Liver (tissue), 3 donors: Measurements from ENCODE around the gene AATK.

Experiments used
- FOXA1 ChIP-seq: IDR thresholded peaks from 2 replicates; pipeline ENCODE4 v1.6.1; 2016; ENCODE audit warnings: antibody characterized with exemption
- GABPA ChIP-seq, 2 donors: IDR thresholded peaks in 1 of 2; conservative IDR thresholded peaks in 1 of 2; 2 replicates each; pipeline ENCODE4 v1.6.1; 2016; ENCODE audit warnings: antibody characterized with exemption in 2 of 2, mild to moderate bottlenecking in 1 of 2, moderate library complexity in 1 of 2
- HNF4A ChIP-seq, 2 donors: conservative IDR thresholded peaks; 2 replicates each; pipeline ENCODE4 v1.6.1; 2016; ENCODE audit warnings: antibody characterized with exemption in 2 of 2, mild to moderate bottlenecking in 2 of 2
- JUND ChIP-seq, 2 donors: IDR thresholded peaks; 2 replicates each; pipeline ENCODE4 v1.6.1; 2016; ENCODE audit warnings: antibody characterized with exemption in 2 of 2
- MAX ChIP-seq: IDR thresholded peaks from 2 replicates; pipeline ENCODE4 v1.6.1; 2016; ENCODE audit warnings: antibody characterized with exemption
- RAD21 ChIP-seq, 2 donors: IDR thresholded peaks; 2 replicates each; pipeline ENCODE4 v1.6.1; 2016; ENCODE audit warnings: antibody characterized with exemption in 2 of 2, mild to moderate bottlenecking in 2 of 2
- RXRA ChIP-seq, 2 donors: IDR thresholded peaks; 2 replicates each; pipeline ENCODE4 v1.6.1; 2017 to 2018; ENCODE audit warnings: antibody characterized with exemption in 2 of 2, mild to moderate bottlenecking in 1 of 2
- SP1 ChIP-seq: IDR thresholded peaks from 2 replicates; pipeline ENCODE4 v1.6.1; 2018; ENCODE audit warnings: antibody characterized with exemption, mild to moderate bottlenecking
- TAF1 ChIP-seq: conservative IDR thresholded peaks from 2 replicates; pipeline ENCODE4 v1.6.1; 2016; ENCODE audit warnings: antibody characterized with exemption, mild to moderate bottlenecking
- YY1 ChIP-seq: IDR thresholded peaks from 2 replicates; pipeline ENCODE4 v1.6.1; 2016; ENCODE audit warnings: antibody characterized with exemption, mild to moderate bottlenecking
- TF ChIP-seq, protein P1 (sequence below): fragments of 150-350 bp; IDR thresholded peaks from 2 replicates; pipeline ENCODE4 v1.5.1; 2017; ENCODE audit warnings: improper control_type of control experiment, low read depth, low read length; ENCODE audit not compliant: missing input control
- TF ChIP-seq, protein P2 (sequence below): IDR thresholded peaks from 2 replicates; pipeline ENCODE4 v1.6.1; 2016; ENCODE audit warnings: antibody characterized with exemption
- TF ChIP-seq, protein P3 (sequence below): IDR thresholded peaks from 2 replicates; pipeline ENCODE4 v1.6.1; 2016; ENCODE audit warnings: antibody characterized with exemption, mild to moderate bottlenecking
- TF ChIP-seq, protein P4 (sequence below): IDR thresholded peaks from 2 replicates; pipeline ENCODE4 v1.6.1; 2016; ENCODE audit warnings: antibody characterized with exemption
- donor health status: healthy.
- donor health status: healthy.

GRCh38 chr17:81143200-81143527 lies 22.9 kb downstream of the AATK start:
- TF ChIP-seq RAD21 (IDR thresholded peaks at IDR 0.05) (no peak), MAX (no peak), FOXA1 (no peak), YY1 (no peak), SP1 (no peak), GABPA (IDR thresholded peaks at IDR 0.05 in 1 of 2, conservative IDR thresholded peaks at IDR 0.05 in 1 of 2) (no peak), JUND (IDR thresholded peaks at IDR 0.05) (no peak), TAF1 (no peak), RXRA (IDR thresholded peaks at IDR 0.05) (no peak), HNF4A (conservative IDR thresholded peaks at IDR 0.05) (no peak)
- TF ChIP-seq, protein P1, sequence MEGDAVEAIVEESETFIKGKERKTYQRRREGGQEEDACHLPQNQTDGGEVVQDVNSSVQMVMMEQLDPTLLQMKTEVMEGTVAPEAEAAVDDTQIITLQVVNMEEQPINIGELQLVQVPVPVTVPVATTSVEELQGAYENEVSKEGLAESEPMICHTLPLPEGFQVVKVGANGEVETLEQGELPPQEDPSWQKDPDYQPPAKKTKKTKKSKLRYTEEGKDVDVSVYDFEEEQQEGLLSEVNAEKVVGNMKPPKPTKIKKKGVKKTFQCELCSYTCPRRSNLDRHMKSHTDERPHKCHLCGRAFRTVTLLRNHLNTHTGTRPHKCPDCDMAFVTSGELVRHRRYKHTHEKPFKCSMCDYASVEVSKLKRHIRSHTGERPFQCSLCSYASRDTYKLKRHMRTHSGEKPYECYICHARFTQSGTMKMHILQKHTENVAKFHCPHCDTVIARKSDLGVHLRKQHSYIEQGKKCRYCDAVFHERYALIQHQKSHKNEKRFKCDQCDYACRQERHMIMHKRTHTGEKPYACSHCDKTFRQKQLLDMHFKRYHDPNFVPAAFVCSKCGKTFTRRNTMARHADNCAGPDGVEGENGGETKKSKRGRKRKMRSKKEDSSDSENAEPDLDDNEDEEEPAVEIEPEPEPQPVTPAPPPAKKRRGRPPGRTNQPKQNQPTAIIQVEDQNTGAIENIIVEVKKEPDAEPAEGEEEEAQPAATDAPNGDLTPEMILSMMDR, result no peak
- TF ChIP-seq, protein P2, sequence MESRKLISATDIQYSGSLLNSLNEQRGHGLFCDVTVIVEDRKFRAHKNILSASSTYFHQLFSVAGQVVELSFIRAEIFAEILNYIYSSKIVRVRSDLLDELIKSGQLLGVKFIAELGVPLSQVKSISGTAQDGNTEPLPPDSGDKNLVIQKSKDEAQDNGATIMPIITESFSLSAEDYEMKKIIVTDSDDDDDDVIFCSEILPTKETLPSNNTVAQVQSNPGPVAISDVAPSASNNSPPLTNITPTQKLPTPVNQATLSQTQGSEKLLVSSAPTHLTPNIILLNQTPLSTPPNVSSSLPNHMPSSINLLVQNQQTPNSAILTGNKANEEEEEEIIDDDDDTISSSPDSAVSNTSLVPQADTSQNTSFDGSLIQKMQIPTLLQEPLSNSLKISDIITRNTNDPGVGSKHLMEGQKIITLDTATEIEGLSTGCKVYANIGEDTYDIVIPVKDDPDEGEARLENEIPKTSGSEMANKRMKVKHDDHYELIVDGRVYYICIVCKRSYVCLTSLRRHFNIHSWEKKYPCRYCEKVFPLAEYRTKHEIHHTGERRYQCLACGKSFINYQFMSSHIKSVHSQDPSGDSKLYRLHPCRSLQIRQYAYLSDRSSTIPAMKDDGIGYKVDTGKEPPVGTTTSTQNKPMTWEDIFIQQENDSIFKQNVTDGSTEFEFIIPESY, result no peak
- TF ChIP-seq, protein P3, sequence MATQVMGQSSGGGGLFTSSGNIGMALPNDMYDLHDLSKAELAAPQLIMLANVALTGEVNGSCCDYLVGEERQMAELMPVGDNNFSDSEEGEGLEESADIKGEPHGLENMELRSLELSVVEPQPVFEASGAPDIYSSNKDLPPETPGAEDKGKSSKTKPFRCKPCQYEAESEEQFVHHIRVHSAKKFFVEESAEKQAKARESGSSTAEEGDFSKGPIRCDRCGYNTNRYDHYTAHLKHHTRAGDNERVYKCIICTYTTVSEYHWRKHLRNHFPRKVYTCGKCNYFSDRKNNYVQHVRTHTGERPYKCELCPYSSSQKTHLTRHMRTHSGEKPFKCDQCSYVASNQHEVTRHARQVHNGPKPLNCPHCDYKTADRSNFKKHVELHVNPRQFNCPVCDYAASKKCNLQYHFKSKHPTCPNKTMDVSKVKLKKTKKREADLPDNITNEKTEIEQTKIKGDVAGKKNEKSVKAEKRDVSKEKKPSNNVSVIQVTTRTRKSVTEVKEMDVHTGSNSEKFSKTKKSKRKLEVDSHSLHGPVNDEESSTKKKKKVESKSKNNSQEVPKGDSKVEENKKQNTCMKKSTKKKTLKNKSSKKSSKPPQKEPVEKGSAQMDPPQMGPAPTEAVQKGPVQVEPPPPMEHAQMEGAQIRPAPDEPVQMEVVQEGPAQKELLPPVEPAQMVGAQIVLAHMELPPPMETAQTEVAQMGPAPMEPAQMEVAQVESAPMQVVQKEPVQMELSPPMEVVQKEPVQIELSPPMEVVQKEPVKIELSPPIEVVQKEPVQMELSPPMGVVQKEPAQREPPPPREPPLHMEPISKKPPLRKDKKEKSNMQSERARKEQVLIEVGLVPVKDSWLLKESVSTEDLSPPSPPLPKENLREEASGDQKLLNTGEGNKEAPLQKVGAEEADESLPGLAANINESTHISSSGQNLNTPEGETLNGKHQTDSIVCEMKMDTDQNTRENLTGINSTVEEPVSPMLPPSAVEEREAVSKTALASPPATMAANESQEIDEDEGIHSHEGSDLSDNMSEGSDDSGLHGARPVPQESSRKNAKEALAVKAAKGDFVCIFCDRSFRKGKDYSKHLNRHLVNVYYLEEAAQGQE, result no peak
- TF ChIP-seq, protein P4, sequence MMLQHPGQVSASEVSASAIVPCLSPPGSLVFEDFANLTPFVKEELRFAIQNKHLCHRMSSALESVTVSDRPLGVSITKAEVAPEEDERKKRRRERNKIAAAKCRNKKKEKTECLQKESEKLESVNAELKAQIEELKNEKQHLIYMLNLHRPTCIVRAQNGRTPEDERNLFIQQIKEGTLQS, result no peak
